ENCODE results near the gene SPECC1. TPM values are rescaled to one million over a fixed set of nuclear protein-coding genes. Genes with fewer than 3 reads are reported as not detected.

Gene SPECC1
- total and polyA plus RNA-seq, 2 of the 13 experiments (the other 11 are each of a cell fraction or from before 2014, with no cell fraction given) = 2.3 to 6.9 TPM

DNA sequence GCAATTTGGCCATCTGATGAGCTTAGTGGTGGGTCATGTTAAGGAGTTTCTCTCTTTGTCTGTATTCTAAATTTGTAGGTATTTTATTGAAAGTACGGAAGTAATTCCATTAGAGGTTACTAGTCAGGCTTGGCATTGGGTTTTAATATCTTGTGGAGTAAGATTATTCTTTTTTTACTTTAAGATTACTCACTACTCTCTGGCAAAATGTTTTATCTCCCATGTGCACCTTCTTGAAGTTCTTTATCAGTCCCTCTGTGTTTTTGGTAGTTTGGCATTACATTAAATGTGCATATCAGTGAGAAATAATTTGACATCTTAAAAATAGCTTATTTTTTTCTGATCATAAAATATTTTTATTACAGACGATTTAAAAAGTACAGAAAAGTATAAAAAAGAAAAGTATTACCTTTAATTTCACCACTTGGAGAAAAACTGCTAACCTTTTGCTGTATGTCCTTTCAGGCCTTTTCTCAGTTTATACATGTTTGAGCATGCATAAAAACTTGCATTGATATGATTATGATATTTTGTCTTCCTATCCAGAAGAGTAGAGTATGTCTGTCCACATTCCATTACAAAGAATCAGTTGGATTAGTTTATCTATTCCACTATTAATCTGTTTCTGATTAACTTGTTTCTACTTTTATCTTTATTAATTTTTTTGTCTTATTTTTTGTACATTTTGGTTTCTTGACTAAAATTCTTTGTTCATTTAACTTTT is 198.3 kb downstream of the SPECC1 start:
- no peaks in the 10 kb centered on the region for H3K27me3 ChIP-seq (ENCODE audit: control insufficient read depth in 1 of 2, insufficient read depth in 2 of 2, low read length in 2 of 2)
- no peak overlapping the region for H3K4me3 ChIP-seq (replicated peaks in 1 of 3; ENCODE audit: insufficient read depth in 1 of 3, low read depth in 2 of 3, low read length in 3 of 3)
- no peaks in the 10 kb centered on the region for H3K36me3 ChIP-seq (replicated peaks in 1 of 2; ENCODE audit: control insufficient read depth in 1 of 2, insufficient read depth in 2 of 2, low read length in 2 of 2)
- no peaks in the 10 kb centered on the region for H4K20me1 ChIP-seq (ENCODE audit: insufficient read depth, low read length)
- FAIRE-seq = no peak
- no peaks in the 10 kb centered on the region for H3K9me3 ChIP-seq (ENCODE audit: low read length)
- WGBS (ENCODE audit: low lambda C conversion rate) = 56% methylated on average over 2 of the region's 2 CpGs
- BruUV-seq (replicated peaks) = no TSS peak
- intact Hi-C loops (cut with micrococcal nuclease; ENCODE audit: unreplicated experiment) = no loop called here
- no peaks in the 10 kb centered on the region for H3K4me1 ChIP-seq (ENCODE audit: insufficient read depth, low read length)
- CTCF ChIA-PET (ENCODE audit: low intra/inter-chr PET ratio, low total read pairs) = no interaction called here
- no peak overlapping the region for H3K27ac ChIP-seq (ENCODE audit: extremely low read length, insufficient read depth, low read length)
- no peak for ATAC-seq
- TF ChIP-seq REL (CRISPR knock-in tag; conservative IDR thresholded peaks at IDR 0.05) (no peak), ZNF468 (CRISPR knock-in tag; IDR thresholded peaks at IDR 0.05) (no peak), ZKSCAN5 (CRISPR knock-in tag; IDR thresholded peaks at IDR 0.05) (no peak)
- TF ChIP-seq, protein P1, sequence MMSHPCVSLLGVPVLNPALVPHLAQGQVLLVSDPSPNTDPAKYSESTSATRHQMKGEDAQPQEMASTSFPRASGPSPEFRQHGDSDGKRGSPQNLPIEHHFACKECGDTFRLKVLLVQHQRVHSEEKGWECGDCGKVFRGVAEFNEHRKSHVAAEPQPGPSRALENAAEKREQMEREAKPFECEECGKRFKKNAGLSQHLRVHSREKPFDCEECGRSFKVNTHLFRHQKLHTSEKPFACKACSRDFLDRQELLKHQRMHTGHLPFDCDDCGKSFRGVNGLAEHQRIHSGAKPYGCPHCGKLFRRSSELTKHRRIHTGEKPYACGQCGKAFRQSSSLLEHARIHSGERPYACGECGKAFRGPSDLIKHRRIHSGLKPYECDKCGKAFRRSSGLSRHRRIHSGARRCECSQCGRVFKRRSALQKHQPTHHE (CRISPR knock-in tag; IDR thresholded peaks at IDR 0.05; ENCODE audit: borderline replicate concordance) = no peak
- no peak overlapping the region for H3K9ac ChIP-seq (ENCODE audit: insufficient read depth, low read depth, low read length)
- POLR2A ChIA-PET = no interaction called here
- H2AFZ ChIP-seq (ENCODE audit: low read length) = no peak overlapping the region
- no peaks in the 10 kb centered on the region for H3K79me2 ChIP-seq (ENCODE audit: insufficient read depth, low read length)
- H3K4me2 ChIP-seq (ENCODE audit: low read depth, low read length) = no peak overlapping the region
- DNase-seq (ENCODE audit: low spot score) = no peak
- in situ Hi-C loops (cut with HindIII; ENCODE audit: extremely low pct_ligation_motif_present, low pct_unique_long_range_greater_than_20kb) = no loop called here

DNA sequence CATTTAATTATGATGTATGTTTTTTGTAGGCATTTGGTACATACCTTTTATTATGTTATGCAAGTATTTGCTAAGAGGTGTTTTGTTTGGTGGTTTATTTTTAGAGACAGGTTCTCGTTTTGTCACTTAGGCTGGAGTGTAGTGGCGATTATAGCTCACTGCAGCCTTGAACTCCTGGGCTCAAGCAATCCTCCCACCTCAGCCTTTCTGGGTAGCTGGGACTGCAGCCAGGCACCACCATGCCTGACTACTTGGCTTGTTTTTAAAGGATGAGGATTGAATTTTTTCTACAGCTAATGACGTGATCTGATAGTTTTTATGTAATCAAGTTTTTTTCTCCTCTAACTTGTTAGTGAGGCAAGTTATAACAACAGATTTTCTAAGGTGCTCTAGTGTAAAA is 199.6 kb downstream of the SPECC1 start:
- intact Hi-C loops (cut with micrococcal nuclease; ENCODE audit: unreplicated experiment) = no loop called here
- no peaks in the 10 kb centered on the region for H3K4me1 ChIP-seq (ENCODE audit: insufficient read depth, low read length)
- POLR2A ChIA-PET = no interaction called here
- TF ChIP-seq ZNF841 (CRISPR knock-in tag; IDR thresholded peaks at IDR 0.05; ENCODE audit: borderline replicate concordance) = no peak
- TF ChIP-seq, protein P2, sequence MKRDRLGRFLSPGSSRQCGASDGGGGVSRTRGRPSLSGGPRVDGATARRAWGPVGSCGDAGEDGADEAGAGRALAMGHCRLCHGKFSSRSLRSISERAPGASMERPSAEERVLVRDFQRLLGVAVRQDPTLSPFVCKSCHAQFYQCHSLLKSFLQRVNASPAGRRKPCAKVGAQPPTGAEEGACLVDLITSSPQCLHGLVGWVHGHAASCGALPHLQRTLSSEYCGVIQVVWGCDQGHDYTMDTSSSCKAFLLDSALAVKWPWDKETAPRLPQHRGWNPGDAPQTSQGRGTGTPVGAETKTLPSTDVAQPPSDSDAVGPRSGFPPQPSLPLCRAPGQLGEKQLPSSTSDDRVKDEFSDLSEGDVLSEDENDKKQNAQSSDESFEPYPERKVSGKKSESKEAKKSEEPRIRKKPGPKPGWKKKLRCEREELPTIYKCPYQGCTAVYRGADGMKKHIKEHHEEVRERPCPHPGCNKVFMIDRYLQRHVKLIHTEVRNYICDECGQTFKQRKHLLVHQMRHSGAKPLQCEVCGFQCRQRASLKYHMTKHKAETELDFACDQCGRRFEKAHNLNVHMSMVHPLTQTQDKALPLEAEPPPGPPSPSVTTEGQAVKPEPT (CRISPR knock-in tag; IDR thresholded peaks at IDR 0.05; ENCODE audit: low read depth) = no peak
- TF ChIP-seq TCF7L2 (IDR thresholded peaks at IDR 0.05; ENCODE audit: low read depth, low read length) = no peak
- TF ChIP-seq ZNF260 (CRISPR knock-in tag; IDR thresholded peaks at IDR 0.05; ENCODE audit: borderline replicate concordance, low read depth) = no peak
- no peak for TF ChIP-seq RNF2 (conservative IDR thresholded peaks at IDR 0.05; ENCODE audit: low read depth)
- TF ChIP-seq ZNF644 (CRISPR knock-in tag; IDR thresholded peaks at IDR 0.05; ENCODE audit: low read depth) = no peak
- TF ChIP-seq ZKSCAN5 (CRISPR knock-in tag; IDR thresholded peaks at IDR 0.05) = no peak
- TF ChIP-seq ZNF766 (CRISPR knock-in tag; IDR thresholded peaks at IDR 0.05; ENCODE audit: borderline replicate concordance) = no peak
- TF ChIP-seq CC2D1A (CRISPR knock-in tag; IDR thresholded peaks at IDR 0.05) = no peak
- TF ChIP-seq DR1 (CRISPR knock-in tag; IDR thresholded peaks at IDR 0.05) = no peak
- no peak for TF ChIP-seq ZBTB7A (CRISPR knock-in tag; IDR thresholded peaks at IDR 0.05)

More for the DNA sequence above, 199.6 kb downstream of the SPECC1 start:
- 70% methylated on average over 3 of the region's 3 CpGs for WGBS (ENCODE audit: low lambda C conversion rate)
- no peak overlapping the region for H3K9ac ChIP-seq (ENCODE audit: insufficient read depth, low read depth, low read length)
- H3K4me3 ChIP-seq (replicated peaks in 1 of 3; ENCODE audit: insufficient read depth in 1 of 3, low read depth in 2 of 3, low read length in 3 of 3) = no peak overlapping the region
- no peaks in the 10 kb centered on the region for H3K36me3 ChIP-seq (replicated peaks in 1 of 2; ENCODE audit: control insufficient read depth in 1 of 2, insufficient read depth in 2 of 2, low read length in 2 of 2)
- no peak overlapping the region for H3K4me2 ChIP-seq (ENCODE audit: low read depth, low read length)
- H4K20me1 ChIP-seq (ENCODE audit: insufficient read depth, low read length) = no peaks in the 10 kb centered on the region
- in situ Hi-C loops (cut with HindIII; ENCODE audit: extremely low pct_ligation_motif_present, low pct_unique_long_range_greater_than_20kb) = no loop called here
- no peak for FAIRE-seq
- no peak for DNase-seq (ENCODE audit: low spot score)
- no peak overlapping the region for H3K27ac ChIP-seq (ENCODE audit: extremely low read length, insufficient read depth, low read length)
- no peaks in the 10 kb centered on the region for H3K79me2 ChIP-seq (ENCODE audit: insufficient read depth, low read length)
- no peak for ATAC-seq
- H3K27me3 ChIP-seq (ENCODE audit: control insufficient read depth in 1 of 2, insufficient read depth in 2 of 2, low read length in 2 of 2) = no peaks in the 10 kb centered on the region
- no TSS peak for BruUV-seq (replicated peaks)
- no peak overlapping the region for H2AFZ ChIP-seq (ENCODE audit: low read length)
- CTCF ChIA-PET (ENCODE audit: low intra/inter-chr PET ratio, low total read pairs) = no interaction called here
- no peaks in the 10 kb centered on the region for H3K9me3 ChIP-seq (ENCODE audit: low read length)
